Stimulated activated CD4-positive, alpha-beta T cell treated with anti-CD3 and anti-CD28 coated beads, TNF-alpha, amount 100 ng/mL, for 1 hour (primary cell): Measurements from ENCODE around the gene RBL1.
"Not testable (repeated sequence)": the region's sequence is repeated elsewhere in the genome, so short reads cannot be mapped to it uniquely, and the experiment has no call there.

Source experiments
- DNase-seq, 3 donors: peaks; one replicate each; pipeline ENCODE4 v3.0.0-alpha.2; 2020; ENCODE audit warnings: low read depth in 3 of 3, low spot score in 1 of 3

Gene RBL1

GRCh38 chr20:36998652-36999051 is 97.1 kb downstream of the RBL1 start:
- no peak for DNase-seq

GRCh38 chr20:36997121-36997520 is 98.7 kb downstream of the RBL1 start:
- DNase-seq = no peak

- not testable (repeated sequence) for DNase-seq
Measured at GRCh38 chr20:36994221-36994620, 101.6 kb downstream of the RBL1 start.

GRCh38 chr20:36992802-36993334 is 102.9 kb downstream of the RBL1 start:
- DNase-seq = no peak

GRCh38 chr20:36991703-36992102 is 104.1 kb downstream of the RBL1 start:
- no peak for DNase-seq

GRCh38 chr20:36989797-36990196 is 106.0 kb downstream of the RBL1 start:
- DNase-seq = no peak

- DNase-seq = no peak
Measured at GRCh38 chr20:36988494-36988966, 107.3 kb downstream of the RBL1 start.

GRCh38 chr20:36984257-36984638 is 111.5 kb downstream of the RBL1 start:
- DNase-seq = no peak

GRCh38 chr20:36975099-36975818 is 120.5 kb downstream of the RBL1 start:
- peak in 2 of 3 donors; percentile 14 to 37 for DNase-seq

GRCh38 chr20:36974660-36975059 is 121.1 kb downstream of the RBL1 start:
- no peak for DNase-seq

- no peak for DNase-seq
Measured at GRCh38 chr20:36971103-36971502, 124.7 kb downstream of the RBL1 start.

GRCh38 chr20:36969478-36970186 is 126.2 kb downstream of the RBL1 start:
- peak; percentile 3 to 24 (median 23) for DNase-seq

- DNase-seq = no peak
Measured at GRCh38 chr20:36969051-36969450, 126.7 kb downstream of the RBL1 start.

GRCh38 chr20:36967636-36968035 is 128.2 kb downstream of the RBL1 start:
- DNase-seq = no peak

GRCh38 chr20:36966965-36967364 is 128.8 kb downstream of the RBL1 start:
- not testable (repeated sequence) for DNase-seq

- not testable (repeated sequence) for DNase-seq
Measured at GRCh38 chr20:36962354-36962941, 133.3 kb downstream of the RBL1 start.

- DNase-seq = no peak
Measured at GRCh38 chr20:36959242-36959641, 136.6 kb downstream of the RBL1 start.

GRCh38 chr20:36957875-36958667 is 137.7 kb downstream of the RBL1 start:
- DNase-seq = no peak

GRCh38 chr20:36956674-36957073 is 139.1 kb downstream of the RBL1 start:
- DNase-seq = no peak

- no peak for DNase-seq
Measured at GRCh38 chr20:36956016-36956415, 139.8 kb downstream of the RBL1 start.
